Epidermal melanocyte (primary cell): ENCODE results near the gene PLP2.
A peak's percentile ranks its signal among the peaks of the same experiment; 100 is the strongest.
"Not testable (repeated sequence)": the region's sequence is repeated elsewhere in the genome, so short reads cannot be mapped to it uniquely, and the experiment has no call there.

Source experiments
- DNase-seq: peaks from one replicate; pipeline ENCODE4 v3.0.0; 2011; ENCODE audit warnings: low spot score; ENCODE audit not compliant: insufficient read length

The PLP2 gene

DNA sequence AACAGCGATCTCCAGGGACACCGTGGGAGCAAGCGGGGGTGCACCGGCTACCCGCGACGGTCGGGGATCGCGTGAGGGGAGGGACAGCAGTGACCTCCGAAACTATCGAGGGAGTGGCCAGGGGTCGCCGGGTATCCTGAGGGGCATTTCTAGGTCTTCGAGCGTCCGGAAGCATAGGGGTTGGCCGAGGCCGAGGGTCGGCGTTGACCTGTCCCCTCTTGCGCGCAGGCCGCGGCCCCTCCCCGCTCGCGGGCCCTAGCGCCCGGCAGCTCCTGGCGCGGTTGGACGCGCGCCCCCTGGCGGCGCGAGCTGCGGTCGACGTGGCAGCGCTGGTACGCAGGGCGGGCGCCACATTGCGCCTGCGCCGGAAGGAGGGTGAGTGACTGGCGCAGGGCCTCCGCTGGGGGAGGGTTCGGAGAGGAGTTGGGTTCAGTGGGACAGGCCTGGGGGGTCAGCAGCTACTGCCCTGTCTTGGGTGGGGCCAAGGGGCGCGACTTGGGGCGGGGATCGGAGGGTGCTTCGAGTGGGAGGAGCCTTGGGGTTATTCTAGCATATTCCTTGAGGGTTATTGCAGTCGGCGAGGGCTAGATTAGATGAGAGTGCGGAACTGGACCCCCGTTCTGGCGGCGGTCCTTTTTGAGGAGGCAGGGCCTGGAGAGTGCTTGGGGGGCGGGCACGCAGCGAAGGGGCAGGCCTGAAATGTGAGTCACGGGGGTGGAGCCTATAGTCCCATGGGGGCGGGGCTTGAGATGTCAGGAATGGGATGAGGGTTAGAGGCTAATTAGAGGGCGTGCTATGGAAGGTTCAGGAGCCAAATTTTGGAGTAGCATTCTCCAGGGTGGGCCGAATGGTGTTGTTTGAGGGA is 7.9 kb upstream of the PLP2 start:
- DNase-seq: peak; percentile 54

DNA sequence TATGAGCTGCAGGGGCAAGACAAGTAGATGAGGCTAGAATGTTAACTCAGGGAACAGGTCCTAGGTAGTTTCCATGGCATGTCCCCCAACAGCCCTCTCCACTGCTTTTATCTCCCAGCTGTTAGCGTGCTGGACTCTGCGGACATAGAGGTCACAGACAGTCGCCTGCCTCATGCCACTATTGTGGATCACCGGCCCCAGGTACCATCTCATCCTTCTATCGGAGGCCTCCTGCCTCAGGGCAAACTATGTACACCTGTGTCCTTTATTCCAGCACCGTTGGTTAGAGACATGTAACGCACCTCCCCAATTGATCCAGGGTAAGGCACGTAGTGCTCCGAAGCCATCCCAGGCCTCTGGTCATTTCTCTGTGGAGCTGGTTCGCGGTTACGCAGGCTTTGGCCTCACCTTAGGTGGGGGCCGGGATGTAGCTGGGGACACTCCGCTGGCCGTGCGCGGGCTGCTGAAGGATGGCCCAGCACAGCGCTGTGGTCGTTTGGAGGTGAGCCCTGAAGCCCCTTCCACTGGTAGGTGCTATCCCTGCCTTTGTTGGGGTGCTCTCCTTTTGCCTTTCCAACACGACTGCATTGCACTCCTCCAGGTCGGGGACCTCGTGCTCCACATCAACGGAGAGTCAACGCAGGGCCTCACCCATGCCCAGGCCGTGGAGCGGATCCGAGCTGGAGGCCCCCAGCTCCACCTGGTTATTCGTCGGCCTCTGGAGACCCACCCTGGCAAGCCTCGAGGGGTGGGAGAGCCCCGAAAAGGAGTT is 6.9 kb upstream of the PLP2 start:
- no peak for DNase-seq

DNA sequence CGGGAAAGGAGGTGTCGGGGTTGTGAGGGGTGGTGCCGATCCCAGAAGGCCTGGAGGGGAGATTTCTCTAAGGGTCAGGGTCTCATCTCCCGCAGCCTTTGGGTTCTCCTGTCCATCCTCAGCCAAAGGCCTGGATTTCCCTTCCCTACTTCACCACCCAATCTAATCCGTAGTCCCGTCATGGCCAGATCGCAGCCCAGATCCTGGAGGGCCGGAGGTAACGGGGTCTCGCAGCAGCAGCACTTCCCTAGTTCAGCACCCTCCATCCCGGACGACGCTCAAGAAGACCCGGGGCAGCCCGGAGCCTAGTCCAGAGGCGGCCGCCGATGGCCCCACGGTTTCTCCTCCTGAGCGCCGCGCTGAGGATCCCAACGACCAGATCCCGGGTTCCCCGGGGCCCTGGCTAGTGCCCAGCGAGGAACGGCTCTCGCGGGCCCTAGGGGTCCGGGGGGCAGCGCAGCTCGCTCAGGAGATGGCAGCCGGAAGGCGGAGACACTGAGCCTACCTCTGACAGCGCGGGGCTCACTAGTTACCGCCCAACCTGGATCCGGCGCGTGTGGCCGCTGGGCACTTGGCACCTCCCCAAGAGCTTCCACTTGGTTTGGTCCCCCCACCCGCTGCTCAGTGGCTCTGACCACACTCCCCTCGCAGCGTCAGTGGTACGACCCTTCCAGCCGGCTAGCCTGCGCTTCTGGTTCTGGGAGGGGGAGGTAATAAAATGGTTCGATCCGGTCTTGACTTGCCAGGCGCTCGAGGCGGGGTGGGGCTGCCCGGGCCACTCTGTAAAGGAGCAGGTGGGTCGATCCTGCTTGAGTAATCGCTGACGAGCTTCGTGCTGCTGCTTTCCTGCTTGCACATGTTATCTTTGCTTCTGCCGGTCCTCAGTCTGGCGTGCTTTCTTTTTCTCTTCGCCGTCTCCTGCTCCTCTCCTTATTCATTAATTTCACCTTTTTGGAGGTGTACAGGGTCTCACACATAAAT is 5.5 kb upstream of the PLP2 start:
- no peak for DNase-seq

DNA sequence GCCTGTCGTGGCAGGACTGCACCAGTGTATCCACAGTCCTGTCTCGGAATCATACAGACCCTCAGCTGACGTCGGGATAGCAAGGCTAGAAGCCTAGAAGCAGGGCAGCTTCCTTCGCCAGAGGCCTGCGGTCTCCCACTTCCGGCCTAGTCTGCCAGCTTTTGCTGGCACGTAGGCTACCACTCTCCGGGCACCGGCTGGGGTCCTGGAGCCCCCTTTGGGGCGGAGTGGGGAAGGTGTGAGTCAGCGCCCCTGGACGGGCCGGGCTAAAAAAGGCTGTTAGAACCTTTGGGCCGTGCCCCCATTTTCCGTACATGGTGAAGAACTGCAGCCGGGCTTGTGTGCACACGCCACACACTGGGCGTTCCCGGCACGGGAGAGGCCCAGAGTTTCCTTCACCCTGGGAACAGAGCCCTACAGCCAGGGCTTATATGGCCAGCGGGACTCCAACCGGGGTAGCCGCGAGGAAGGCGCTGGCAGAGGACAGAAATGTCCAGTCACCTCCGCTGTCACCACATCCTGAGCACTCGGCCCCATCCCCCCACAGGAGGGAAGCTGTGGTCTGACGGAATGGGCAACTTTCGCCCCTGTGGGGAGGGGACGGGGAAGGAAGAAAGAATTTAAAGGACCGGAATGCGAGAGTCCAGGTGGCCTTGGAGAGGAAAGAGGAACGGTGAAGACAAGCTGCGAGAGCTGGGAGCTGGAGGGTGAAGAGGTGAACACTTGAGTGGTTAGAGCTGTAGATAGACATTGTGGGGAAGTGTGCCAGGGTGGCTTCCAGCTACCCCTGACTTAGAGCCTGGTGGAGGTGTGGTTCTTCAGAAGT is 4.6 kb upstream of the PLP2 start:
- DNase-seq: no peak

GRCh38 chrX:49167740-49168108 is 4.0 kb upstream of the PLP2 start:
- no peak for DNase-seq

- no peak for DNase-seq
These were observed 632 bp downstream of the PLP2 start for GRCh38 chrX:49172280-49172780.

- not testable (repeated sequence) for DNase-seq
These were observed 1.8 kb downstream of the PLP2 start for GRCh38 chrX:49173544-49173943.

GRCh38 chrX:49174723-49175122 is 3.0 kb downstream of the PLP2 start:
- DNase-seq: no peak

GRCh38 chrX:49175435-49176274 is 4.0 kb downstream of the PLP2 start:
- no peak for DNase-seq

- no peak for DNase-seq
These were observed 5.0 kb downstream of the PLP2 start for GRCh38 chrX:49176421-49177326.

DNA sequence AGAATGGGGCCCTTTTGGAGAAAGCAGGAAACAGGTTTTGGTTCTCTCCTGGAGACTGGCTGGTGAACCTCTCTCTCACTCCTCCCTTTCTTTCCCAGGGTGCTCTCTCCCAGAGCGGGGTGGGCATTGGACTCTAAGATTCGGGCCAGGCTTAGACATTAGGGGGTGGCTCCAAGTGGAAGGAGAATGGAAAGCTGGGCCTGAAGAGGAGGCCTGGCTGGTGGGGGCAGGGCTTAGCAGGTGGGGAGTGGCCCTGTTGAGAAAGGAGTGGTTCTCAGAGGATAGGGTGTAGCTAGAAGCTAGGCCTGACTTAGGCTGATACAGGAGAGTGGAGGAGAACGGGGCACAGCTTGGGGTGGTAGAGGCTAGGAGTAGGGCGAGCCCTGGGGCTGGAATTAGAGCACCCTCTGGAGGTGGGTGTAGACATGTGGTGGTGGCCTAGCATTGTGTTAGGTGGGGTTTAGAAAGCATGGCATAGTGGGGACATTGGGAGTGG is 5.7 kb downstream of the PLP2 start:
- no peak for DNase-seq

DNA sequence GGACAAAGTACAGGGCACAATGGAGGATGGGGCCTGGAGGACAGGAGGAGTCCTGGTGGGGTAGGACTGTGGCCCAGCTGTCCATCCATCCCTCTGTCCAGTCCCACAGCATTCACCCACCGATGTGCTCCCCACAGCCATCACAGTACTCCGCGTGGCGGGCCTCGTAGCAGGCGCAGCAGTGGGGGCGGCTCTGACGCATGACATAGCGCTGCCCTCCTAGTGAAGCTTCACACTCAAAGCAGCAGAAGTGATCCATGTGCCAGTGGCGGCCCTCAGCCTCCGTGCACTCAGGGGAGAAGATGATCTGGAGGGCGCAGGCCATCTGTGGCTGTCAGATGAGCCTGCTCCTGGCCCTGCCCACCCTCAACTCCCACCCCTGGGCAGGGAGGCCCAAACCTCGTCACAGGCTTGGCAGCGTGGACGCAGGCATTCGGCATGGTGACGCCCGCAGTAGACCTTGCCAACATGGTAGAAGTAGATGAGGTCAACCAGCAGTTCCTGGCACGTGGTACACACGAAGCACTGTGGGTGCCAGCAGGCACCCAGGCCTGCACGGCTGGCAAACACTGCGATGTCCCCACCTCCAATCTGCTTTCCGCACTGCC is 6.3 kb downstream of the PLP2 start:
- DNase-seq: no peak

DNA sequence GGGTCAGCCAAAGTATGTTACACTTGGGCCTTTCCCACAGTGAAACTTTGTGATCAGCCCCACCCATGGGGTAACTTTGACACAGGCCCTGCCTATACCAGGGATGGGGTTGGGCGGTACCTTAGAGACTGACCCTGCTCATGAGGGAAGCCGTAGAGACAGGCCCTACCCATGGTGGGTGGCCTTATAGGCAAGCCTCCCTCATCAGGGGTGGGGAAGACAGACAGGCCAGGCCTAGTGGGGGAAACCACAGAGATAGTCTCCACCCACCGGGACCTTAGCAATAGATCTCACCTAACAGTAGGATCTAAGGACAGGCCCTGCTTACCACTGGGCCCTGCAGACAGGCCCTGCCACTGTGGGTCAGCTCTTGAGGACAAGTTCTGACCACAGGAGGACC is 6.8 kb downstream of the PLP2 start:
- DNase-seq: no peak

GRCh38 chrX:49179358-49179757 is 7.7 kb downstream of the PLP2 start:
- DNase-seq: no peak

- DNase-seq: no peak
These were observed 12.1 kb downstream of the PLP2 start for GRCh38 chrX:49183701-49184281.

- peak; percentile 66 for DNase-seq
These were observed 12.9 kb downstream of the PLP2 start for GRCh38 chrX:49184294-49185281.
